HG02938 (cell line): ENCODE data around the gene DLG3.

ENCODE experiments used
- ATAC-seq: cut with Tn5 transposase; IDR thresholded peaks from one replicate; pipeline ENCODE4 v1.9.1; 2021; ENCODE audit warnings: mild to moderate bottlenecking, moderate library complexity; ENCODE audit not compliant: unreplicated experiment

Gene DLG3

GRCh38 chrX:70476166-70476933, 31.7 kb downstream of the DLG3 start:
- ATAC-seq, result no peak

GRCh38 chrX:70476934-70477733, 32.5 kb downstream of the DLG3 start:
- no peak for ATAC-seq

- ATAC-seq, result no peak
Observed at GRCh38 chrX:70477734-70478075, 33.1 kb downstream of the DLG3 start.

- no peak for ATAC-seq
Observed at GRCh38 chrX:70478526-70479245, 34.1 kb downstream of the DLG3 start.

GRCh38 chrX:70479247-70479921, 34.7 kb downstream of the DLG3 start:
- ATAC-seq, result no peak

- no peak for ATAC-seq
Observed at GRCh38 chrX:70479922-70480659, 35.5 kb downstream of the DLG3 start.

- ATAC-seq, result no peak
Observed at GRCh38 chrX:70480660-70481018, 36.0 kb downstream of the DLG3 start.

- no peak for ATAC-seq
Observed at GRCh38 chrX:70481471-70482270, 37.0 kb downstream of the DLG3 start.

GRCh38 chrX:70482300-70482699, 37.7 kb downstream of the DLG3 start:
- ATAC-seq, result no peak

- ATAC-seq, result no peak
Observed at GRCh38 chrX:70485466-70485865, 40.8 kb downstream of the DLG3 start.

- ATAC-seq, result no peak
Observed at GRCh38 chrX:70488856-70489255, 44.2 kb downstream of the DLG3 start.

- ATAC-seq, result no peak
Observed at GRCh38 chrX:70494441-70494840, 49.8 kb downstream of the DLG3 start.

- no peak for ATAC-seq
Observed at GRCh38 chrX:70496491-70496890, 51.9 kb downstream of the DLG3 start.

- ATAC-seq, result no peak
Observed at GRCh38 chrX:70497026-70497425, 52.4 kb downstream of the DLG3 start.

- no peak for ATAC-seq
Observed at GRCh38 chrX:70498129-70498528, 53.5 kb downstream of the DLG3 start.

- no peak for ATAC-seq
Observed at GRCh38 chrX:70500826-70501225, 56.2 kb downstream of the DLG3 start.

- ATAC-seq, result no peak
Observed at GRCh38 chrX:70504772-70505450, 60.3 kb downstream of the DLG3 start.

GRCh38 chrX:70505451-70505841, 60.8 kb downstream of the DLG3 start:
- no peak for ATAC-seq

GRCh38 chrX:70508296-70508911, 63.8 kb downstream of the DLG3 start:
- ATAC-seq, result no peak
